Endometrium (tissue), 2 donors: ENCODE measurements around the gene TTYH3.

Source experiments
- FAIRE-seq: peaks from 2 replicates; lab custom pipeline; 2012; peaks lifted over from hg19 to GRCh38; lab: Jason Lieb, UNC
- donor health status: control.
- donor health status: control.

TTYH3 gene

DNA sequence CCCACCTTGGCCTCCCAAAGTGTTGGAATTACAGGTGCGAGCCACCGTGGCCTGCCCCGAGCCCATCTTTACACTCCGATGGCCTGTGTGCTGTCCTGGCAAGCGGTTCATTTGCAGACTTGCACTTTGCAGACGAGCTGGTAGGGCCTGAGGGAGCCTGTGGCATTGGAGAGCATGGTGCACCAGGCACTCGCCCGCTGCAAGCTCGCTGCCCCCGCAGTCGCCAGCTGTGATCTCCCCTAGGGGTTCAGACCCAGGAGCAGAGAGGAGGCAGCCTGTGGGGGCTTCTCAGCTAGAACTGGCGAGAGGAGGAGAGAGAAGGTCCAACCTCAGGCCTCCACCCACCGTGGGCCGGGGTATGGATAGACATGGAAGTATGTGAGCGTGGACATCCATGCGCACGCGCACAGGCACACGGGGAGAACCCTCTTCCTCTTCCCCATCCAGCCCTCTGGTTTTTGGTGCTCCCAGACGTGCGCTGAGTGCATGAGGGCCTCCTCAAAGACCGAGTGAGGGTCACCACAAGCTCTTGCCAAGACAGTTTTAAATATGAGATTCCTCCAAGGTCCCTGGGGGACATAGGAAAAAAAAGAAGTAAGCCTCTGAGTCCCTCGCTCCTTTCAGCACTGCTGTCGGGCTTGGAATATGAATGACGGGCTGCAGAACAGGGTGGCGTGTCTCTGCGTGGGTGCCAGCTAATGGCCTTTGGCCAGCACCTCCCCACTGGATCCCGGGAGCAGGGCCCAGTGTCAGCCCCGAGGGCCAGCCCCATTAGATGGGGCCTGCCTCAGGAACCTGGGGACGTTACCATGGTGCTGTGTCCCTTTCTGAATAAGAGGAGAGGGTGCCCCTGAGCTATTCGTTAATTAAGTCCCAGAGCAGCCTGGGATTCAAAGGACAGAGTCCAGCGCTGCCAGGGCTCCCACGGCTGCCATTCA lies 15.1 kb upstream of the TTYH3 start:
- FAIRE-seq, result no peak

- no peak for FAIRE-seq
Observed at GRCh38 chr7:2617325-2617905, 14.4 kb upstream of the TTYH3 start.

GRCh38 chr7:2619116-2619515 lies 12.7 kb upstream of the TTYH3 start:
- FAIRE-seq, result no peak

- FAIRE-seq, result no peak
Observed at GRCh38 chr7:2621061-2621828, 10.5 kb upstream of the TTYH3 start.

DNA sequence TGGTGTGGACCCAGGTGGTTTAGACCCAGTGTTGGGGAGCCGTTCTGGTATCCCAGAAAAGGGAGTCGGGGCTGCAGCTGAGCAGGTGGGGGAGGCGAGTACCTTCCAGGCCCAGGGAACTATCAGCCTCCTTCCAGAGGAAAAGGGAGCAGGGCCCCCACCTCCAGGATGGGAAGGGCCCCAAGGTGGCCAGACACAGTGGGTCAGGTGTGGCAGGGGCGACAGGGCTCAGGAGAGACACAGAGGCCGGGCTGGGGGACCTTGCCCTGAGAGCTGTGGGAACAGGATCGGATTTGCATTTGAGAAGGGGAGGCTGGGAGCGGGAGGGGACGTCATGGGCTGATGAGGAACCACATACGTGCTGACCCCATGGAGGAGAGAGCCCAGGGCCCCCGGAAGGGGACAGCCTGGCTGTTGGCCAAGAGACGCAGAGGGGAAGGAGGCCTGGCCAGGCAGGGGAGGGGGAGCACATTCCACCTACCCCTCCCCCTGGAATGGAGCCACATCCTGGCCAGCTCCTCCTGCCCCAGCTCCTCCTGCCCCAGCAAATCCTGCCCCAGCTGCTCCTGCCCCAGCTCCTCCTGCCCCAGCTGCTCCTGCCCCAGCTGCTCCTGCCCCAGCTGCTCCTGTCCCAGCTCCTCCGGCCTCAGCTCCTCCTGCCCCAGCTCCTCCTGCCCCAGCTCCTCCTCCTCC lies 9.7 kb upstream of the TTYH3 start:
- no peak for FAIRE-seq

- FAIRE-seq, result no peak
Observed at GRCh38 chr7:2622869-2623697, 8.7 kb upstream of the TTYH3 start.

DNA sequence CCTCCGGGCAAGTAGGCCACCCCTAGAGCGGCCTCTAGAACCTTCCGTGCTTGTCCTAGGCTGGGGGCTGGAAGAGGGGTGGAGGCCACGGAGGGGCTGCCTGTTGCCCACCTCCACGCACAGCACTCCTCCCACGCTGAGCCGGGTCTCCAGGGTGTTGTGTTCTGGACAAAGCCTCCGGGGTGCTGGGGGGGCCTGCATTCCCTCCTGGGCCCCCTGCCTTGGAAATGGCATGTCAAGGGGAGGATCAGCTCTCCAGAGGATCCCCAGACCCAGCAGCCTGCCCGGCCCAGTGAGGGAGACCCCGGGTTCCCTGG lies 8.1 kb upstream of the TTYH3 start:
- FAIRE-seq, result no peak

DNA sequence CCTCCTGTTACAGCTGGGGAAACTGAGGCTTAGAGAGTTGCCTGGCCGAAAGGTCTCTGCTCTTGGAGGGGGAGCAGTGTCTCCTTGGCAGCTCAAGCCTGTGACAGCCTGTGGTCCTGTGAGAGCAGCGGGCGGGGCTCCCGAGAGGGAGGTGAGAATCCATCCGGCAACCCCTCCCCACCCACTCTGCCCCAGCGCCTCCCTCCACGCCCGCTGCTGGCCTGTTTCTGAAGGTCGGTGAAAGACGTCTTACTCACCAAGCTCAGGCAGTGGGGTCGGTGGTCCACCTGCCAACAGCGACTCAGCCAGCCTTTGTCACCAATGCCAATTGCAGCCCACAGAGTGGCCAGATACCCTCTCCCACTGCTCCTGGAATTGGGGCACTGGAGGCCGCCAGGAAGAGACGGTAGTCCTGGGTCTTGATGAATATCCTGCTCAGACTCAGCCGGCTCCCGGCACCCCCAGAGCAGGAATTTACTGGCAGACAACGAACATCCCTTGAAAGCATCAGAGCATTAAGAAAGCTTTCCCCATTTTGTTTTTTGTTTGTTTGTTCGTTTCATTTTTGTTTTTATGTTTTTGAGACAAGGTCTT lies 7.4 kb upstream of the TTYH3 start:
- FAIRE-seq, result no peak

GRCh38 chr7:2626498-2627117 lies 5.2 kb upstream of the TTYH3 start:
- FAIRE-seq, result no peak

DNA sequence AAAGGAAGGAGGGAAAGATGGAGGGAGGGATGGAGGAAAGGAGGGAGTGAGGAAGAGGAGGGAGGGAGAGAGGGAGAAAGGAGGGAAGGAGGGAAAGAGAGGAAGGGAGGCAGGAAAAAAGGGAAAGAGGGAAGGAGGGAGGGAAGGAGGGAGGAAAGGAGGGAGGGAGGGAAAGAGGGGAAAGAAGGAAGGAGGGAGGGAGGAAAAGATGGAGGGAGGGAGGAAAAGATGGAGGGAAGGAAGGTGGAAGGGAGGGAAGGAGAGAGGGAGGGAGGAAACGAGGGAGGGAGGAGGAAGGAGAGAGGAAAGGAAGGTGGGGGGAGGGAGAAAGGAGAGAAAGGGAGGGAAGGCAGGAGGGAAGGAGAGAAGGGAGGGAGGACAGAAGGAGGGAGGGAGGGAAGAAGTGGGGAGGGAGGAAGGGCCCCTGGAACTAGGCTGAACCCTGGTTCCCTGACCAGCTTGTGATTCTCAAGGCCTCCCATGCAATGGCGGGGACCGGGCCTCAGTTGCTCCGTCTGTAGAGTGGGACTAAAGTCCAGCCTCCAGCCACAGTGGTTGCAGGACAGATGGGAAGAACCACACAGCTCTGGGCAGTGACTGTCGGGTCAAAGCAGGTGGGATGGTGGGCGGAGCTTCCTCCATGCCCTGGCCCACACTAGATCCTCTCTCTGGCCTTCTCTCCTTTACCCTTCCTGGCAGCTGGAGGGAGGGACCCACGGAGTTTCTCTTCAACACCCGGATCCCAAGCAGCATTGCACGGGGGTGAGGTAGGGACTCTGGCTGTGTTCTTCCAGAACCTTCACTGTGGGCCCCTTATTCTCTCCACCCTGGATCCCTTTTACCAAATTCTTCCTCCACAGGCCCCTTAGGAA lies 4.3 kb upstream of the TTYH3 start:
- no peak for FAIRE-seq

DNA sequence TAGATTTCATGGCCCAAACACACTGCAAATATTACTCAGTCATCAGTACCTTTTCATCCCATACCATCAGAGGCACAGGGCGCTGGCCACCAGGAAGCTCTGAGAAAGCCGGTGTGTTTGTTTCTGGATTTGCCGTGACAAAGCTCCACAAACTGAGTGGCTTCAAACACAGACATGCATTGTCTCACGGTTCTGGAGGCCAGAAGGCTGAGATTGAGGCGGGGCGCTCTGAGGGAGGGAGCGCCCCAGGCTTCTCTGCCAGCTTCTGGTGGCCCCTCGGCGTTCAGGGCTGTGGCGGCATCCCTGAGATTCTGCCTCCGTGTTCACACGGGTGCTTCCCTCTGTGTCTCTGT lies 3.7 kb upstream of the TTYH3 start:
- no peak for FAIRE-seq

GRCh38 chr7:2628891-2629290 lies 2.9 kb upstream of the TTYH3 start:
- no peak for FAIRE-seq

- FAIRE-seq, result no peak
Observed at GRCh38 chr7:2629746-2630681, 1.8 kb upstream of the TTYH3 start.

- no peak for FAIRE-seq
Observed at GRCh38 chr7:2632733-2633537, 1.1 kb downstream of the TTYH3 start.

- no peak for FAIRE-seq
Observed at GRCh38 chr7:2633538-2634266, 1.9 kb downstream of the TTYH3 start.

DNA sequence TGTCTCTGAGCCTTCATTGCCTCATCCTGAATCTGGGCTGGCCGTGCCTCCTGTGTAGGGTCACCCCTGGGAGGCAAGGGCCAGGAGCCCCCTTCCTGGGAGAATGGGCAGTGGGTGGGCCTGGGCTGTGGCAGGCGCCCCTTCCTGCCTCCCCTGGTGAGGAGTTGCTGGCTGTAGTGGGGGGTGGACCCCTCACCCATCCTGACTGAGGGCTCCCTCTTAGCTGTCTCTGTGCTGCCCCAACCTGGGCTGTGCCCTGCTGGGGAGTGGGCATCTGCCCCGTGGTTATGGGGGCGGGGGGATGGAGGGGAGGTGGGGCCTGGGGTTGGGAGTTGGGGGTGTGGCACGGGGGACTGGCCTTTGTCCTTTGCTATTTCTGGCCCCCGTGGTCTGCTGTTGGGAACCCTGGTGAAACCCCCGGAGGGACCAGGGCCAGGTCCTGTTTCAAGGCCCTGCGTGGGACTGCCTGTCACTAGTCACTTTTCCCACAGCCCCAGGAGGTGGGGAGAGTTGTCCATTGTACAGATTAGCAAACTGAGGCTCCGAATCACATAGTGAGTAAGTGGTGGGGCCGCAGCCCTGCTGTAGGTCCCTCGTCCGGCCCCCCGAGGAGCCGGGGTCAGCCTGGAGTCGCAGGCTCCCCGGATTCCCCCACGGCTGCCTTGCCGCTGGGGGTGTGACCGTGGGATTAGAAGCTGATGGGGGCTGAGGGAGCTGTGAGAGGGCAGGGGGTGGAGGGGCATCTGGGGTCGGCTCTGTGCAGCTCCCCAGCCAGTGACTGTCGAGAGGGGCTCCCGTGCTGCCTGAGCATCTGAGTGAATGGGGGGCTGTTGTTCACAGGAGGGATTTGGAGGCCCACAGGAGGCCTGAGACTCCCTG lies 2.7 kb downstream of the TTYH3 start:
- FAIRE-seq, result no peak
